ENCODE results near the gene PDIA4.

The PDIA4 gene

GRCh38 chr7:148958061-148958460, 70.2 kb downstream of the PDIA4 start:
- H3K27ac ChIP-seq: no peak overlapping the region
- intact Hi-C loops (cut with DNase I; ENCODE audit: low total_unique reads): no loop called here
- no peaks in the 10 kb centered on the region for H3K36me3 ChIP-seq
- TF ChIP-seq CTCF (IDR thresholded peaks at IDR 0.05): no peak
- no peak for DNase-seq
- no peaks in the 10 kb centered on the region for H3K4me1 ChIP-seq
- H3K4me3 ChIP-seq: no peak overlapping the region
- H3K27me3 ChIP-seq: no peaks in the 10 kb centered on the region
- H3K9me3 ChIP-seq: no peaks in the 10 kb centered on the region

- Histone ChIP-seq H3K4me3 (no peak overlapping the region), H3K36me3 (no peaks in the 10 kb centered on the region), H3K9me3 (no peaks in the 10 kb centered on the region), H3K27me3 (no peaks in the 10 kb centered on the region), H3K27ac (no peak overlapping the region), H3K4me1 (no peaks in the 10 kb centered on the region)
- DNase-seq: no peak
- TF ChIP-seq CTCF (IDR thresholded peaks at IDR 0.05): no peak
- intact Hi-C loops (cut with DNase I; ENCODE audit: low total_unique reads): no loop called here
Measured at GRCh38 chr7:148954766-148955165, 73.5 kb downstream of the PDIA4 start.

GRCh38 chr7:148953676-148954075, 74.6 kb downstream of the PDIA4 start:
- no peak for TF ChIP-seq CTCF (IDR thresholded peaks at IDR 0.05)
- Histone ChIP-seq H3K27ac (no peak overlapping the region), H3K9me3 (no peaks in the 10 kb centered on the region), H3K4me1 (no peaks in the 10 kb centered on the region), H3K4me3 (no peak overlapping the region), H3K36me3 (no peaks in the 10 kb centered on the region), H3K27me3 (no peaks in the 10 kb centered on the region)
- DNase-seq: no peak
- intact Hi-C loops (cut with DNase I; ENCODE audit: low total_unique reads): no loop called here
